Endothelial cell of umbilical vein (primary cell): ENCODE results near the gene SLC45A2. TPM values are rescaled to one million over a fixed set of nuclear protein-coding genes. Genes with fewer than 3 reads are reported as not detected.

Experiments used
- BruUV-seq: library from RNA; stranded (reverse); fragments of 400-500 nt; replicated peaks from 2 replicates; lab custom pipeline; 2021; lab: Mats Ljungman, UMichigan
- CTCF ChIA-PET: fragments of 300-600, 350-600 bp; sonication (Branson Sonifier 250); formaldehyde crosslinking; loops from one replicate; lab custom pipeline; 2021; ENCODE audit warnings: antibody characterized with exemption, inconsistent platforms; lab: Charles Lee
- POLR2A ChIA-PET: fragments of 300-600, 350-600 bp; sonication (Branson Sonifier 250); formaldehyde crosslinking; loops from one replicate; lab custom pipeline; 2021; ENCODE audit warnings: antibody characterized with exemption, inconsistent platforms; lab: Charles Lee
- DNase-seq: peaks from one replicate; pipeline ENCODE4 v3.0.0-alpha.2; 2011; ENCODE audit warnings: low read depth, low spot score
- FAIRE-seq: peaks from 2 replicates; lab custom pipeline; 2011; peaks lifted over from hg19 to GRCh38; lab: Jason Lieb, UNC
- H2AFZ ChIP-seq: 2 replicates; pipeline ENCODE4 v1.6.0; 2012; ENCODE audit warnings: low read depth, low read length, control low read depth, inconsistent platforms
- H3K27ac ChIP-seq: 2 replicates; pipeline ENCODE4 v1.5.1; 2011; ENCODE audit warnings: low read depth, mild to moderate bottlenecking, control low read depth, low read length, moderate library complexity; ENCODE audit not compliant: insufficient read depth
- H3K27me3 ChIP-seq, 2 experiments: 2 replicates each; pipeline versions ENCODE4 v1.6.0 to v1.6.1; 2011; ENCODE audit warnings: low read length in 2 of 2, mixed read lengths in 1 of 2; ENCODE audit not compliant: control insufficient read depth in 2 of 2, insufficient read depth in 2 of 2
- H3K36me3 ChIP-seq, 2 experiments: 2 replicates in 1 of 2; 3 replicates in 1 of 2; pipeline ENCODE4 v1.5.1; 2011; ENCODE audit warnings: low read length in 2 of 2, mild to moderate bottlenecking in 1 of 2, moderate library complexity in 1 of 2; ENCODE audit not compliant: control insufficient read depth in 2 of 2, insufficient read depth in 2 of 2; ENCODE audit errors: extremely low read depth in 1 of 2
- H3K4me1 ChIP-seq: 3 replicates; pipeline ENCODE4 v1.5.1; 2011; ENCODE audit warnings: mild to moderate bottlenecking, low read length; ENCODE audit not compliant: control insufficient read depth, insufficient read depth; ENCODE audit errors: extremely low read depth
- H3K4me2 ChIP-seq: 2 replicates; pipeline ENCODE4 v1.6.1; 2011; ENCODE audit warnings: low read length, control low read depth, mixed read lengths; ENCODE audit not compliant: insufficient read depth
- H3K4me3 ChIP-seq, 3 experiments: fragments of 200-600 bp in 1 of 3; sonication (generic), shearing (Covaris generic) in 1 of 3; replicated peaks in 1 of 3; 2 replicates each; pipeline ENCODE4 v1.5.1; 2011 to 2016; ENCODE audit warnings: control low read depth in 3 of 3, low read length in 3 of 3, mild to moderate bottlenecking in 2 of 3, inconsistent platforms in 1 of 3, low read depth in 1 of 3, moderate library complexity in 1 of 3; ENCODE audit not compliant: insufficient read depth in 1 of 3
- H3K79me2 ChIP-seq: 2 replicates; pipeline ENCODE4 v1.6.0; 2012; ENCODE audit warnings: low read length, inconsistent platforms; ENCODE audit not compliant: control insufficient read depth, insufficient read depth
- H3K9ac ChIP-seq: replicated peaks from 2 replicates; pipeline ENCODE3; 2011; ENCODE audit warnings: low read length, control low read depth; ENCODE audit not compliant: insufficient read depth; ENCODE audit errors: extremely low read depth
- H3K9me1 ChIP-seq: replicated peaks from 3 replicates; pipeline ENCODE4 v1.6.0; 2011; ENCODE audit warnings: mild to moderate bottlenecking, low read length; ENCODE audit not compliant: control insufficient read depth, insufficient read depth; ENCODE audit errors: extremely low read depth
- H3K9me3 ChIP-seq: replicated peaks from 2 replicates; pipeline ENCODE4 v1.5.1; 2012; ENCODE audit warnings: low read length, inconsistent platforms; ENCODE audit not compliant: control insufficient read depth, insufficient read depth
- H4K20me1 ChIP-seq: replicated peaks from 2 replicates; pipeline ENCODE3; 2011; ENCODE audit warnings: mild to moderate bottlenecking, low read length; ENCODE audit not compliant: control insufficient read depth, insufficient read depth; ENCODE audit errors: extremely low read depth
- CTCF ChIP-seq, 2 donors: IDR thresholded peaks; 1 replicate in 1 of 2; 2 replicates in 1 of 2; pipeline ENCODE4 v1.5.1; 2011; ENCODE audit warnings: low read length in 2 of 2, mild to moderate bottlenecking in 2 of 2, moderate library complexity in 2 of 2, control low read depth in 1 of 2, inconsistent platforms in 1 of 2, low read depth in 1 of 2; ENCODE audit not compliant: insufficient read depth in 1 of 2; ENCODE audit errors: extremely low read depth in 1 of 2
- EZH2 ChIP-seq: IDR thresholded peaks from 2 replicates; pipeline ENCODE4 v1.6.1; 2012; ENCODE audit warnings: borderline replicate concordance, low read depth, mild to moderate bottlenecking, moderate library complexity, low read length, inconsistent platforms; ENCODE audit not compliant: severe bottlenecking
- JUN ChIP-seq: IDR thresholded peaks from 2 replicates; pipeline ENCODE4 v1.6.1; 2011; ENCODE audit warnings: borderline replicate concordance, low read depth; ENCODE audit not compliant: insufficient read length, insufficient read depth
- POLR2A ChIP-seq: IDR thresholded peaks from 2 replicates; pipeline ENCODE4 v1.6.1; 2012; ENCODE audit warnings: low read depth, mild to moderate bottlenecking, control low read depth, low read length
- dilution Hi-C: fragments of 300-500 bp; cut with MboI; formaldehyde crosslinking; loops from one replicate; pipeline ENCODE4 v1.15.0; 2019; ENCODE audit warnings: low sequenced_read_pairs; ENCODE audit not compliant: extremely low pct_ligation_motif_present
- intact Hi-C: fragments of 100-400 bp; cut with micrococcal nuclease; formaldehyde crosslinking; loops from one replicate; pipeline ENCODE4 v1.10.0; 2022
- polyA plus RNA-seq, 4 experiments: library from polyadenylated mRNA; depleted of rRNA in 3 of 4; stranded (reverse) in 3 of 4; unstranded in 1 of 4; fragments of >200 nt; gene quantifications; 2 replicates each; pipeline versions ENCODE4 v1.2.1 to v1.2.3, GENCODE V29; 2011 to 2012; ENCODE audit warnings: missing spikeins in 1 of 4
- total RNA-seq: library from RNA; stranded (reverse); gene quantifications from 2 replicates; pipeline ENCODE4 v1.2.3, GENCODE V29; 2021

Gene SLC45A2
- total and polyA plus RNA-seq, 2 donors (not counting 3 experiments of a cell fraction or from before 2014, with no cell fraction given), result not detected

DNA sequence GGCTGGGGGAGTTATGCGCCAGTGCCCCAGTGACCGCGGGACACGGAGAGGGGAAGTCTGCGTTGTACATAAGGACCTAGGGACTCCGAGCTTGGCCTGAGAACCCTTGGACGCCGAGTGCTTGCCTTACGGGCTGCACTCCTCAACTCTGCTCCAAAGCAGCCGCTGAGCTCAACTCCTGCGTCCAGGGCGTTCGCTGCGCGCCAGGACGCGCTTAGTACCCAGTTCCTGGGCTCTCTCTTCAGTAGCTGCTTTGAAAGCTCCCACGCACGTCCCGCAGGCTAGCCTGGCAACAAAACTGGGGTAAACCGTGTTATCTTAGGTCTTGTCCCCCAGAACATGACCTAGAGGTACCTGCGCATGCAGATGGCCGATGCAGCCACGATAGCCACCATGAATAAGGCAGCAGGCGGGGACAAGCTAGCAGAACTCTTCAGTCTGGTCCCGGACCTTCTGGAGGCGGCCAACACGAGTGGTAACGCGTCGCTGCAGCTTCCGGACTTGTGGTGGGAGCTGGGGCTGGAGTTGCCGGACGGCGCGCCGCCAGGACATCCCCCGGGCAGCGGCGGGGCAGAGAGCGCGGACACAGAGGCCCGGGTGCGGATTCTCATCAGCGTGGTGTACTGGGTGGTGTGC, 48.0 kb downstream of the SLC45A2 start, which contains the start of gene RXFP3:
TSS of gene RXFP3 (plus strand) at position 6 of the 636 bp plus-strand sequence. CDS start at position 361, 355 bp downstream.
- Histone ChIP-seq H3K4me1 (peaks cover 14% of the 10 kb centered on the region), H3K9me1 (no peaks in the 10 kb centered on the region), H3K4me3 (peak within 1 kb of the TSS in 1 of 3 experiments; percentile 3), H3K9ac (no peak within 1 kb of the TSS), H3K36me3 (no peaks in the 10 kb centered on the region), H3K79me2 (no peaks in the 10 kb centered on the region), H2AFZ (peak within 1 kb of the TSS; percentile 60), H3K9me3 (no peaks in the 10 kb centered on the region), H3K27me3 (peaks cover 40 to 49% of the 10 kb centered on the region in 2 experiments), H3K27ac (no peak within 1 kb of the TSS), H4K20me1 (no peaks in the 10 kb centered on the region), H3K4me2 (peak within 1 kb of the TSS; percentile 76)
- ChIA-PET POLR2A (no interaction called here), CTCF (interaction anchor here (1.8 to 6.0 kb wide), 9 partner anchors 33 to 501 kb away, joined by 7 to 345 read pairs (median 19); partner anchors contain the start of gene TARS1)
- FAIRE-seq (no peak), DNase-seq (no peak)
- dilution Hi-C loops, result no loop called here
- intact Hi-C loops, result no loop called here
- TF ChIP-seq EZH2 (peak; percentile 67), JUN (no peak)
- BruUV-seq, result no TSS peak

- Histone ChIP-seq H2AFZ (peak overlapping the region; percentile 60), H3K36me3 (no peaks in the 10 kb centered on the region), H3K9me3 (no peaks in the 10 kb centered on the region), H3K4me1 (peaks cover 14% of the 10 kb centered on the region), H3K79me2 (no peaks in the 10 kb centered on the region), H3K9ac (no peak overlapping the region), H3K4me2 (peak overlapping the region; percentile 76), H3K9me1 (no peaks in the 10 kb centered on the region), H3K27ac (no peak overlapping the region), H3K4me3 (peak overlapping the region in 1 of 3 experiments; percentile 3), H3K27me3 (peaks cover 40 to 49% of the 10 kb centered on the region in 2 experiments), H4K20me1 (no peaks in the 10 kb centered on the region)
- dilution Hi-C loops, result no loop called here
- TF ChIP-seq POLR2A, result no peak
- TF ChIP-seq CTCF (IDR thresholded peaks at IDR 0.05; ENCODE audit: extremely low read depth in 1 of 2, insufficient read depth in 1 of 2, low read depth in 1 of 2, low read length in 2 of 2), result peak in 1 of 2 donors; percentile 17
- ChIA-PET CTCF (interaction anchor here (1.3 to 6.0 kb wide), 18 partner anchors 8 to 528 kb away, joined by 3 to 345 read pairs (median 8); partner anchors contain the start of genes AMACR and TARS1), POLR2A (no interaction called here)
- peak; percentile 46 for DNase-seq
- FAIRE-seq, result no peak
- BruUV-seq, result no TSS peak
- intact Hi-C loops, result no loop called here
Observed at GRCh38 chr5:33936004-33936380, 48.5 kb downstream of the SLC45A2 start.
